ENCODE measurements around the gene SMARCC2. TPM values are rescaled to one million over a fixed set of nuclear protein-coding genes. Genes with fewer than 3 reads are reported as not detected.

The SMARCC2 gene
- total and polyA plus RNA-seq, 2 of the 13 experiments (the other 11 are each of a cell fraction or from before 2014, with no cell fraction given): 21.3 to 24.1 TPM

- TF ChIP-seq ZNF501 (CRISPR knock-in tag; IDR thresholded peaks at IDR 0.05) (no peak), ZNF343 (CRISPR knock-in tag; IDR thresholded peaks at IDR 0.05) (no peak), ZNF432 (CRISPR knock-in tag; IDR thresholded peaks at IDR 0.05; ENCODE audit: borderline replicate concordance) (no peak), THAP7 (CRISPR knock-in tag; IDR thresholded peaks at IDR 0.05) (no peak), XRCC5 (optimal IDR thresholded peaks at IDR 0.05; ENCODE audit: low read length) (peak; percentile 15), AGO2 (optimal IDR thresholded peaks at IDR 0.05; ENCODE audit: low read depth, low read length) (peak; percentile 70), NCOA5 (CRISPR knock-in tag; IDR thresholded peaks at IDR 0.05) (no peak), ZNF205 (CRISPR knock-in tag; IDR thresholded peaks at IDR 0.05) (no peak), ZFP36 (IDR thresholded peaks at IDR 0.05; ENCODE audit: borderline replicate concordance, low read depth, low read length, partially characterized antibody) (no peak), ZNF788 (CRISPR knock-in tag; IDR thresholded peaks at IDR 0.05; ENCODE audit: borderline replicate concordance) (0 out of 2 replicates have a peak, but pooled peaks have one; percentile 46), ZNF354B (CRISPR knock-in tag; IDR thresholded peaks at IDR 0.05) (no peak), PAWR (CRISPR knock-in tag; IDR thresholded peaks at IDR 0.05; ENCODE audit: borderline replicate concordance) (no peak), ZNF577 (CRISPR knock-in tag; IDR thresholded peaks at IDR 0.05; ENCODE audit: borderline replicate concordance, low read depth) (no peak), ZBTB1 (CRISPR knock-in tag; IDR thresholded peaks at IDR 0.05; ENCODE audit: borderline replicate concordance) (no peak), ZNF331 (CRISPR knock-in tag; IDR thresholded peaks at IDR 0.05) (no peak), KMT2A (CRISPR knock-in tag; IDR thresholded peaks at IDR 0.05) (no peak), CERS6 (CRISPR knock-in tag; IDR thresholded peaks at IDR 0.05) (no peak), HOXA9 (CRISPR knock-in tag; IDR thresholded peaks at IDR 0.05; ENCODE audit: borderline replicate concordance) (no peak)
- TF ChIP-seq, protein P1, sequence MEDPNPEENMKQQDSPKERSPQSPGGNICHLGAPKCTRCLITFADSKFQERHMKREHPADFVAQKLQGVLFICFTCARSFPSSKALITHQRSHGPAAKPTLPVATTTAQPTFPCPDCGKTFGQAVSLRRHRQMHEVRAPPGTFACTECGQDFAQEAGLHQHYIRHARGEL (CRISPR knock-in tag; IDR thresholded peaks at IDR 0.05): no peak
- TF ChIP-seq, protein P2, sequence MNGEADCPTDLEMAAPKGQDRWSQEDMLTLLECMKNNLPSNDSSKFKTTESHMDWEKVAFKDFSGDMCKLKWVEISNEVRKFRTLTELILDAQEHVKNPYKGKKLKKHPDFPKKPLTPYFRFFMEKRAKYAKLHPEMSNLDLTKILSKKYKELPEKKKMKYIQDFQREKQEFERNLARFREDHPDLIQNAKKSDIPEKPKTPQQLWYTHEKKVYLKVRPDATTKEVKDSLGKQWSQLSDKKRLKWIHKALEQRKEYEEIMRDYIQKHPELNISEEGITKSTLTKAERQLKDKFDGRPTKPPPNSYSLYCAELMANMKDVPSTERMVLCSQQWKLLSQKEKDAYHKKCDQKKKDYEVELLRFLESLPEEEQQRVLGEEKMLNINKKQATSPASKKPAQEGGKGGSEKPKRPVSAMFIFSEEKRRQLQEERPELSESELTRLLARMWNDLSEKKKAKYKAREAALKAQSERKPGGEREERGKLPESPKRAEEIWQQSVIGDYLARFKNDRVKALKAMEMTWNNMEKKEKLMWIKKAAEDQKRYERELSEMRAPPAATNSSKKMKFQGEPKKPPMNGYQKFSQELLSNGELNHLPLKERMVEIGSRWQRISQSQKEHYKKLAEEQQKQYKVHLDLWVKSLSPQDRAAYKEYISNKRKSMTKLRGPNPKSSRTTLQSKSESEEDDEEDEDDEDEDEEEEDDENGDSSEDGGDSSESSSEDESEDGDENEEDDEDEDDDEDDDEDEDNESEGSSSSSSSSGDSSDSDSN (CRISPR knock-in tag; IDR thresholded peaks at IDR 0.05): peak; percentile 72
- TF ChIP-seq, protein P3, sequence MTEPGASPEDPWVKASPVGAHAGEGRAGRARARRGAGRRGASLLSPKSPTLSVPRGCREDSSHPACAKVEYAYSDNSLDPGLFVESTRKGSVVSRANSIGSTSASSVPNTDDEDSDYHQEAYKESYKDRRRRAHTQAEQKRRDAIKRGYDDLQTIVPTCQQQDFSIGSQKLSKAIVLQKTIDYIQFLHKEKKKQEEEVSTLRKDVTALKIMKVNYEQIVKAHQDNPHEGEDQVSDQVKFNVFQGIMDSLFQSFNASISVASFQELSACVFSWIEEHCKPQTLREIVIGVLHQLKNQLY (CRISPR knock-in tag; IDR thresholded peaks at IDR 0.05): no peak
- TF ChIP-seq, protein P4, sequence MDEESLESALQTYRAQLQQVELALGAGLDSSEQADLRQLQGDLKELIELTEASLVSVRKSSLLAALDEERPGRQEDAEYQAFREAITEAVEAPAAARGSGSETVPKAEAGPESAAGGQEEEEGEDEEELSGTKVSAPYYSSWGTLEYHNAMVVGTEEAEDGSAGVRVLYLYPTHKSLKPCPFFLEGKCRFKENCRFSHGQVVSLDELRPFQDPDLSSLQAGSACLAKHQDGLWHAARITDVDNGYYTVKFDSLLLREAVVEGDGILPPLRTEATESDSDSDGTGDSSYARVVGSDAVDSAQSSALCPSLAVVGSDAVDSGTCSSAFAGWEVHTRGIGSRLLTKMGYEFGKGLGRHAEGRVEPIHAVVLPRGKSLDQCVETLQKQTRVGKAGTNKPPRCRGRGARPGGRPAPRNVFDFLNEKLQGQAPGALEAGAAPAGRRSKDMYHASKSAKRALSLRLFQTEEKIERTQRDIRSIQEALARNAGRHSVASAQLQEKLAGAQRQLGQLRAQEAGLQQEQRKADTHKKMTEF (CRISPR knock-in tag; IDR thresholded peaks at IDR 0.05): no peak
- TF ChIP-seq, protein P5, sequence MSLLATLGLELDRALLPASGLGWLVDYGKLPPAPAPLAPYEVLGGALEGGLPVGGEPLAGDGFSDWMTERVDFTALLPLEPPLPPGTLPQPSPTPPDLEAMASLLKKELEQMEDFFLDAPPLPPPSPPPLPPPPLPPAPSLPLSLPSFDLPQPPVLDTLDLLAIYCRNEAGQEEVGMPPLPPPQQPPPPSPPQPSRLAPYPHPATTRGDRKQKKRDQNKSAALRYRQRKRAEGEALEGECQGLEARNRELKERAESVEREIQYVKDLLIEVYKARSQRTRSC (CRISPR knock-in tag; IDR thresholded peaks at IDR 0.05; ENCODE audit: low read depth): no peak
These were observed 59.9 kb downstream of the SMARCC2 start (continued) for GRCh38 chr12:56129206-56129941.
